Kidney (tissue), 14 donors: Measurements from ENCODE around the gene FUCA1. TPM values are rescaled to one million over a fixed set of nuclear protein-coding genes. Genes with fewer than 3 reads are reported as not detected.
"Not testable (repeated sequence)": the region's sequence is repeated elsewhere in the genome, so short reads cannot be mapped to it uniquely, and the experiment has no call there.

Source experiments
- DNase-seq, 5 donors: peaks; one replicate each; pipeline ENCODE4 v3.0.0-alpha.2; 2013 to 2020
- FAIRE-seq: peaks from 2 replicates; lab custom pipeline; 2012; peaks lifted over from hg19 to GRCh38; lab: Jason Lieb, UNC
- H3K27ac ChIP-seq, 2 donors: one replicate each; pipeline ENCODE4 v1.7.0; 2013; ENCODE audit warnings: low read depth in 2 of 2, low read length in 2 of 2, inconsistent platforms in 1 of 2
- H3K27me3 ChIP-seq: one replicate; pipeline ENCODE4 v1.7.1; 2013; ENCODE audit warnings: low read length, inconsistent platforms; ENCODE audit not compliant: control insufficient read depth, insufficient read depth
- H3K36me3 ChIP-seq, 3 donors: one replicate each; pipeline versions ENCODE4 v1.7.0 to v1.7.1; 2013; ENCODE audit warnings: low read length in 3 of 3, control low read depth in 1 of 3, inconsistent platforms in 1 of 3; ENCODE audit not compliant: insufficient read depth in 3 of 3, control insufficient read depth in 2 of 3
- H3K4me1 ChIP-seq, 3 donors: one replicate each; pipeline versions ENCODE4 v1.7.0 to v1.7.1; 2013; ENCODE audit warnings: low read length in 3 of 3, inconsistent platforms in 1 of 3, low read depth in 1 of 3; ENCODE audit not compliant: control insufficient read depth in 2 of 3, insufficient read depth in 2 of 3
- H3K4me3 ChIP-seq, 3 donors: one replicate each; pipeline versions ENCODE4 v1.7.0 to v1.8.1; 2013; ENCODE audit warnings: low read length in 3 of 3, control low read depth in 1 of 3, inconsistent platforms in 1 of 3
- H3K9ac ChIP-seq, 3 donors: one replicate each; pipeline versions ENCODE4 v1.7.0 to v1.7.1; 2013; ENCODE audit warnings: low read length in 3 of 3, control low read depth in 1 of 3, inconsistent platforms in 1 of 3
- H3K9me3 ChIP-seq, 3 donors: one replicate each; pipeline versions ENCODE4 v1.7.0 to v1.7.1; 2013; ENCODE audit warnings: low read length in 3 of 3, control low read depth in 1 of 3, inconsistent platforms in 1 of 3; ENCODE audit not compliant: control insufficient read depth in 2 of 3, insufficient read depth in 1 of 3
- CTCF ChIP-seq: IDR thresholded peaks from 3 replicates; pipeline ENCODE4 v1.5.1; 2012; ENCODE audit warnings: mild to moderate bottlenecking, moderate library complexity, borderline replicate concordance; ENCODE audit not compliant: insufficient read depth; ENCODE audit errors: extremely low read depth
- intact Hi-C: fragments of 100-400 bp; cut with DNase I; formaldehyde crosslinking; loops from one replicate; pipeline ENCODE4 v1.11.1; 2022
- polyA plus RNA-seq: library from polyadenylated mRNA; stranded (reverse); fragments of 350-450 nt; fragmentation: Illumina TruSeq; extraction: RNeasy Lipid Tissue Mini Kit (QIAGEN cat#74804); gene quantifications from one replicate; pipeline ENCODE4 v1.2.3, GENCODE V29; 2014; ENCODE audit warnings: low read depth, low replicate concordance; ENCODE audit not compliant: insufficient read depth
- total RNA-seq: library from RNA; stranded (reverse); fragmentation: NEBNext Ultra II Directional; extraction: Animal tissue kit (Norgen Biotek cat#: 25700); gene quantifications from one replicate; pipeline ENCODE4 v1.2.1, GENCODE V29; 2021
- donor health status: control.
- donor health status: control.
- donor health status: control.
- donor health status: control.
- donor health status: control.
- donor health status: DM: yes; HTN: yes; CAD: no.
- donor health status: Normal renal cell carcinoma (clear cell type).

Gene FUCA1
- total and polyA plus RNA-seq, 2 donors from 2014 or later, result 69.2 to 88.3 TPM

DNA sequence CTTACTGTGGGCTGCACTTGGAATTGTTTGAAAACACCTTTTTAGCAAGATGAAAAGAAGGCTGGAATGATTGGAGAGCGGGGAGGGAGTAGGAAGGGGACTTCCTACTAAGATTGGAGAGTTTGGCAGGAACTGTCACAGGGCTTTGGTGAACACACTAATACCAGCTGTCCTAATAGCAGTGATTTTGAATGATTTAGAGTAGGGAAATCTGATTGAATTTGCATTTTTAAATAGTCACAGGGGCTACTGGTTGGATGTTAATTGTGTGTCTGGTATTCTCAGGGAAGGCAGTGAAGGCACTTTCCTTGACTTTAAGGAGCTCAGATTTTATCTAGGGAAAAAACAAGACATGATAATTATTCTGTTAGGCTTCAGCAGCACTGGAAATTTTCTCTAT, 40.4 kb downstream of the FUCA1 start:
- Histone ChIP-seq H3K4me1 (peaks cover 0 to 3% (median 0%) of the 10 kb centered on the region in 3 donors), H3K36me3 (no peaks in the 10 kb centered on the region), H3K27me3 (no peaks in the 10 kb centered on the region), H3K27ac (no peak overlapping the region), H3K9ac (no peak overlapping the region), H3K9me3 (no peaks in the 10 kb centered on the region), H3K4me3 (no peak overlapping the region)
- FAIRE-seq (no peak), DNase-seq (no peak)
- TF ChIP-seq CTCF, result no peak
- intact Hi-C loops, result no loop called here

- H3K27ac ChIP-seq, H3K9ac ChIP-seq, FAIRE-seq, H3K4me1 ChIP-seq, H3K27me3 ChIP-seq, DNase-seq, H3K9me3 ChIP-seq, H3K4me3 ChIP-seq, H3K36me3 ChIP-seq, intact Hi-C loops: not testable (repeated sequence)
Measured at GRCh38 chr1:23826590-23826989, 41.5 kb downstream of the FUCA1 start.

DNA sequence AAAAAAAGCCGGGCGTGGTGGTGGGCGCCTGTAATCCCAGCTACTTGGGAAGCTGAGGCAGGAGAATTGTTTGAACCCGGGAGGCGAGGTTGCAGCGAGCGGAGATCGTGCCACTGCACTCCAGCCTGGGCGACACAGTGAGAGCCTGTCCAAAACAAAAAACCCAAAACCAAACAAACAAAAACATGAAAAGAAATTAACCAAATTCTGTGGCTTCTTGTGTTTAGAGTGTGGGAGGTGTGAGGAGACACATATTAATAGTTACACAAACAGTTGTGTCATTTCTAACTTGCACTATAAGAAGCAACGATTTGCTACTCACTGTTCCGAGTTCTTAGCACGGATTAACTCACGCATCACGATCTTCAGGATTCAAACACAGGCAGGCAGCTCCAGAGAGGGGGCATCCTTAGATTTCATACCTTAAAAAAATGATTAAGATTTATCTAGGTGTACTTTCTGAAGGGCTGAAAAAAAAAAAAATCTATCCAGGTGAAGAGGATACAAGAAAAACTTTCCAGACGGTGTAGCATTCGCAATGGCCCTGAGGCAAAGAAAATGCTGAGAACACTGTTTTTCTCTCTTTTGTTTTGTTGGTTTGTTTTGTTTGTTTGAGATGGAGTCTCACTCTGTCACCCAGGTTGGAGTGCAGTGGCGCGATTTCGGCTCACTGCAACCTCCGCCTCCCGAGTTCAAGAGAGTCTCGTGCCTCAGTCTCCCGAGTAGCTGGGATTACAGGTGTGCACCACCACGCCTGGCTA, 42.1 kb downstream of the FUCA1 start:
- DNase-seq (peak in 2 of 5 donors; percentile 14), FAIRE-seq (no peak)
- peak overlapping the region in 1 of 3 donors; percentile 99 for H3K9ac ChIP-seq
- intact Hi-C loops, result no loop called here
- no peaks in the 10 kb centered on the region for H3K36me3 ChIP-seq
- no peaks in the 10 kb centered on the region for H3K9me3 ChIP-seq
- H3K27ac ChIP-seq, result peak overlapping the region in 1 of 2 donors; percentile 69
- H3K27me3 ChIP-seq, result no peaks in the 10 kb centered on the region
- TF ChIP-seq CTCF, result no peak
- H3K4me1 ChIP-seq, result peaks cover 0 to 3% (median 0%) of the 10 kb centered on the region in 3 donors
- H3K4me3 ChIP-seq, result peak overlapping the region; percentile 70 to 96 (median 89)

DNA sequence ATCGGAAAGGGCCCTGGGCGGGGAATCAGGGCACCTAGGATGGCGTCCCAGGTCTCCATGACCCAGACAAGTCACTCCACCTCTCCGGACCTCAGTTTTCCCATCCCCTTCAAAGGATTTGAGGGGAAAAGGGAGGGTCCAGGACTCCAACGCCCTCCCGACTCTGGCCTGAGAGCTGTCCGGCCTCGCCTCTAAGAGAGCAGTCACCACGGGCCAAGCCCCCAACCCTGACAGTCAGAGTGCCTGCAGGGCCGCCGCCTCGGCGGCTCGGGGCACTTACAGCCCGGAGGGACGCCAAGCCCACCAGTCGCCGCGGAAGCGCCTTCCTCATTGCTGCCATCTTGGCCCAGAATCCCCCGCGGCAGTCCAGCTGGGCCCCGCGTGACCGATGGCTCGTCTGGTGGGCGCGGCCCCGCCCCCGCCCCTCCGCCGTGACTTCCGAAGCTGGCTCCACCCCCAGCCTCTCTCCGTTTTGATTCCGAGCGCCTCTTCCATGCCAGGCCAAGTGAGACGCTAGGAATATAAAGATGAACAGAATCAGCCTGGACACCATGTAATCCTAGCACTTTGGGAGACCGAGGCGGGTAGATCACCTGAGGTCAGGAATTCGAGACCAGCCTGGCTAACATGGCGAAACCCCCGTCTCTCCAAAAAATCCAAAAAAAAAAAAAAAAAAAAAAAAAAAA, 42.9 kb downstream of the FUCA1 start, which contains the start of gene HMGCL:
TSS of gene HMGCL (minus strand) at position 354 of the 686 bp plus-strand sequence. CDS start at position 340, 14 bp downstream.
- H3K9ac ChIP-seq, result peak within 1 kb of the TSS; percentile 72 to 99 (median 75)
- intact Hi-C loops, result no loop called here
- H3K4me1 ChIP-seq, result peaks cover 0 to 3% (median 0%) of the 10 kb centered on the region in 3 donors
- H3K36me3 ChIP-seq, result peaks cover 0 to 3% (median 0%) of the 10 kb centered on the region in 3 donors
- peak; percentile 95 to 98 (median 96) for DNase-seq
- H3K4me3 ChIP-seq, result peak within 1 kb of the TSS; percentile 70 to 96 (median 89)
- no peak for FAIRE-seq
- no peaks in the 10 kb centered on the region for H3K9me3 ChIP-seq
- H3K27me3 ChIP-seq, result no peaks in the 10 kb centered on the region
- TF ChIP-seq CTCF, result peak; percentile 14
- peak within 1 kb of the TSS; percentile 69 to 89 for H3K27ac ChIP-seq
